Measurements from ENCODE around the gene BCL11B.

GRCh38 chr14:99176156-99176945, 95.6 kb downstream of the BCL11B start:
- TF ChIP-seq CTCF (conservative IDR thresholded peaks at IDR 0.05; ENCODE audit: low read length), result no peak
- TF ChIP-seq EZH2phosphoT487 (IDR thresholded peaks at IDR 0.05; ENCODE audit: borderline replicate concordance, low read depth, low read length), result no peak

Measured in OCI-LY7 (cell line).